ENCODE results near the gene LANCL2. TPM values are rescaled to one million over a fixed set of nuclear protein-coding genes. Genes with fewer than 3 reads are reported as not detected.

LANCL2 gene
- total RNA-seq, 2 donors from 2014 or later, result 16.2 to 17.8 TPM

DNA sequence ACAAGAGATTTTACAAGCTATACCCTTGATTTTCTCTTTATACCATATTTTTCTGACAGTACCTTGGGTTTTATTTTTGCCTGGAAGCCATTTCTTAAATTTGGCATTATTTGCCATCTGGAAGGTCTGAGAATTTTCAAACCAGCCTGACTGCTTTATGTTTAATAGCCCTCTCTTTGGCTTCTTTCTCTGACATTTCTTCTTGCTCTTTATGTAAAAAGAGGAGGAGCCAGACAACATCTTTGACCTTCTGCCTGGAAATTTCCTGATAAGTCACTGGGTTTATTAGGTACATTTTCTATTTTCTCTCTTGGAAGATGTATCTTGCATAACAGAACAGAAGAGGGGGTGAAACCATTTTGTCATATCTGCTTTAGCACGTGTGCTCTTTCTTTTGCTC is 79.6 kb downstream of the LANCL2 start:
- Histone ChIP-seq H3K9me3 (no peaks in the 10 kb centered on the region), H3K27me3 (no peaks in the 10 kb centered on the region), H3K9ac (ENCODE audit: low read depth in 2 of 2, low read length in 2 of 2) (no peak overlapping the region), H3K36me3 (no peaks in the 10 kb centered on the region), H3K4me3 (no peak overlapping the region), H3K4me1 (no peaks in the 10 kb centered on the region), H3K27ac (no peak overlapping the region)
- DNase-seq, result no peak
- TF ChIP-seq, protein P1, sequence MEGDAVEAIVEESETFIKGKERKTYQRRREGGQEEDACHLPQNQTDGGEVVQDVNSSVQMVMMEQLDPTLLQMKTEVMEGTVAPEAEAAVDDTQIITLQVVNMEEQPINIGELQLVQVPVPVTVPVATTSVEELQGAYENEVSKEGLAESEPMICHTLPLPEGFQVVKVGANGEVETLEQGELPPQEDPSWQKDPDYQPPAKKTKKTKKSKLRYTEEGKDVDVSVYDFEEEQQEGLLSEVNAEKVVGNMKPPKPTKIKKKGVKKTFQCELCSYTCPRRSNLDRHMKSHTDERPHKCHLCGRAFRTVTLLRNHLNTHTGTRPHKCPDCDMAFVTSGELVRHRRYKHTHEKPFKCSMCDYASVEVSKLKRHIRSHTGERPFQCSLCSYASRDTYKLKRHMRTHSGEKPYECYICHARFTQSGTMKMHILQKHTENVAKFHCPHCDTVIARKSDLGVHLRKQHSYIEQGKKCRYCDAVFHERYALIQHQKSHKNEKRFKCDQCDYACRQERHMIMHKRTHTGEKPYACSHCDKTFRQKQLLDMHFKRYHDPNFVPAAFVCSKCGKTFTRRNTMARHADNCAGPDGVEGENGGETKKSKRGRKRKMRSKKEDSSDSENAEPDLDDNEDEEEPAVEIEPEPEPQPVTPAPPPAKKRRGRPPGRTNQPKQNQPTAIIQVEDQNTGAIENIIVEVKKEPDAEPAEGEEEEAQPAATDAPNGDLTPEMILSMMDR (IDR thresholded peaks at IDR 0.05), result no peak
- intact Hi-C loops (cut with DNase I), result no loop called here

DNA sequence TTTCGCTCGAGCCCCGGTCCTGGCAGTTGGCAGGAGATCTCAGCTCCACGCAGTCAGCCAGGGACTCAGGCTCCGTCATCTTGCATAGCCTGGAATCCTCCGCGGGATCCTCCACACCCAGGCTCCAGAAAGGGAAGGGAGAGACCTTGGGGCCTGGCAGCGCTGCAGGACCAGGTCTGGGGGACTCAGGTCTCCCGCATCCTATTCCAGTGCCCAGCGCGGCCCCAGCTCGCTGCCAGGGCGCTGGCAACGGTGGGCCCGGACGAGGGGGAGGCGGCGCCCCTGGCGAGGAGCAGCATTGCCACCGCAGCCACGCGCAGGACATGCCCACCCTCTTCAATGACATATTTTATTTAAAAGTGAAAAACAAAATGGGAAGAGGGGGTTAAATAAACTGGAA is 83.4 kb downstream of the LANCL2 start:
- TF ChIP-seq, protein P1 (IDR thresholded peaks at IDR 0.05), result no peak
- no peaks in the 10 kb centered on the region for H3K36me3 ChIP-seq
- no peaks in the 10 kb centered on the region for H3K4me1 ChIP-seq
- no peak for DNase-seq
- H3K9ac ChIP-seq (ENCODE audit: low read depth in 2 of 2, low read length in 2 of 2), result no peak overlapping the region
- intact Hi-C loops (cut with DNase I), result no loop called here
- no peak overlapping the region for H3K27ac ChIP-seq
- H3K9me3 ChIP-seq, result no peaks in the 10 kb centered on the region
- no peaks in the 10 kb centered on the region for H3K27me3 ChIP-seq
- H3K4me3 ChIP-seq, result no peak overlapping the region

DNA sequence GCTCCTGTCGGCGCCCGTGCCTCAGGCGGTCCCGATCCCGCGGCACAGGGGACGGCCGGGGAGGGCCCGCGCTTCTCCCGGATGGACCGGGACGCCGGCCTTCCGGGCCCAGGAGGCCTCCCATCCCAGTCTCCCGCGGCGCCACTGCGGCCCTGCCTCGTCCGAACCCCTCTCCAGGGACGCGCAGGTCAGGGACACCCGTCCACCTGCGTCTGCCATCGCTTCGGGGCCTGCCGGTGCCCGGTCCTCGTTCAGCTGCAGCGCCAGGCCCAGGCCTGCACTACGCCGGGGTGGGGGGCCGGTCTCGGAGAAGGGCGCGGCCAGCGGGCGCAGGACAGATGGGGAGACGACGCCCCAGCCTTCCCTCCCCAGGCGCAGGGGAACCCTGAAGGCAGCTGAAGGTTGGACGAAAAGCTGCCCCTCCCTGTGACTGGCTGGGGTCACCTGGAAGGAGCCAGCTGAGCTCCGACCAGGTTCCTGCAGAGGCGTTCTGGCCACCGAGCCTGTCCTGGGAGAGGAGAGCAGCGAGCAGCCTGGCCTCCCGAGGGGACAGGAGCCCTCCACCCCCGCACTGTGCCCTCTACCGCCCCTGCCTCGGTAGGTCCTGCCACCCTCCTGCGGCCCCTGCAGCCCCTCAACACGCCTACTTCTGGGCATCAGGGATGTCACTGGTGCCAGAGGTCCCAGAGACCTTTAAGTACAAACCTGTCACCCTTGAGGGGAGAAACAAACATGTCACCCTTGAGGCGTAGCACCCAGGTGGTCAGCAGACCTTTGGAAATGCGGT is 84.3 kb downstream of the LANCL2 start:
- no peak overlapping the region for H3K27ac ChIP-seq
- TF ChIP-seq, protein P1 (IDR thresholded peaks at IDR 0.05), result no peak
- no peaks in the 10 kb centered on the region for H3K36me3 ChIP-seq
- H3K4me3 ChIP-seq, result no peak overlapping the region
- H3K27me3 ChIP-seq, result no peaks in the 10 kb centered on the region
- no peaks in the 10 kb centered on the region for H3K9me3 ChIP-seq
- no peaks in the 10 kb centered on the region for H3K4me1 ChIP-seq
- no peak overlapping the region for H3K9ac ChIP-seq (ENCODE audit: low read depth in 2 of 2, low read length in 2 of 2)
- intact Hi-C loops (cut with DNase I), result no loop called here
- DNase-seq, result no peak

DNA sequence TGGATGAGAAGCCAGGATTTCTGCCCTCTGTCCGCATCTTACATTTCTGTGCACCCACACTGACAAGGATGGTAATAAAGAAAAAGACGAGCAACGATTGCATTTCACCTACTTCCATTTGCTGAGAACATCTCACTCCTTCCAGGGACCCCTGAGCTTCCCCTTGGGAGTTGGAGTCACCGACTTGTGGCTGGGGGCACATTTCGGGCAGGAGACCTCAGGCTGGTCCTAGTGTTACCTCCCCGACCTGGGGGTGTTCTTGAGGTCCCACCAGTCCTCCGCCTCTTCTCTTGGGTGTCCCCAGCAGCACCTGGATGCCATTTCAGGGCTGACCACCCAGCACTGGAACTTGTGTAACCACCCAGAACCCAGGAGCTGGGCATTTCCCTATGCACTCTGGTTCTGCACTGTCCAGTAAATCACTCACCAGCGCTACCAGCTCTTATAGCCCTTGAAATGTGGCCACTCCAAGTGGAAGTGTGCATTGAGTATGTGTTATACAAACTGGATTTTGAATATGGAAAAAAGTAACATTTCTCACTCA is 84.9 kb downstream of the LANCL2 start:
- TF ChIP-seq, protein P1 (IDR thresholded peaks at IDR 0.05), result no peak
- no peaks in the 10 kb centered on the region for H3K4me1 ChIP-seq
- no peaks in the 10 kb centered on the region for H3K36me3 ChIP-seq
- H3K9ac ChIP-seq (ENCODE audit: low read depth in 2 of 2, low read length in 2 of 2), result no peak overlapping the region
- H3K27me3 ChIP-seq, result no peaks in the 10 kb centered on the region
- H3K4me3 ChIP-seq, result no peak overlapping the region
- no peak overlapping the region for H3K27ac ChIP-seq
- DNase-seq, result no peak
- intact Hi-C loops (cut with DNase I), result loop anchor here (10.0 kb wide), 1 partner anchor 65 kb away; no protein-coding TSS in a partner anchor
- H3K9me3 ChIP-seq, result no peaks in the 10 kb centered on the region

DNA sequence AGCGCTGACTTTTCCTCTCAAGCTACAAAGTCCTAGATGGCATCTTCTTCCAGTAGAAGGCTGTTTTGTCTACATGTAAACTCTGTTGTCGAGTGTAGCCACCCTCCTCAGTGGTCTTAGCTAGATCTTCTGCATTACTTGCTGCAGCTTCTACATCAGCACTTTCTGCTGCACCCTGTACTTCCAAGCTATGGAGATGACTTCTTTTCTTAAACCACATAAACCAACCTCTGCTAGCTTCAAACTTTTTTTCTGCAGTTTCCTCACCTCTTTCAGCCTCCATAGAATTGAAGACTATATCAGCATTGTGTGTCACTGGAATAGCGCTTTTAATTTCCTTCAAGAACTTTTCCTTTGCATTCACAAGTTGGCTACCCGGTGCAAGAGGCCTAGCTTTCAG is 87.8 kb downstream of the LANCL2 start:
- intact Hi-C loops (cut with DNase I), result loop anchor here (10.0 kb wide), 1 partner anchor 62 kb away; no protein-coding TSS in a partner anchor
- no peak overlapping the region for H3K27ac ChIP-seq
- no peaks in the 10 kb centered on the region for H3K27me3 ChIP-seq
- no peaks in the 10 kb centered on the region for H3K9me3 ChIP-seq
- TF ChIP-seq, protein P1 (IDR thresholded peaks at IDR 0.05), result no peak
- DNase-seq, result no peak
- no peaks in the 10 kb centered on the region for H3K4me1 ChIP-seq
- H3K4me3 ChIP-seq, result no peak overlapping the region
- H3K36me3 ChIP-seq, result no peaks in the 10 kb centered on the region
- H3K9ac ChIP-seq (ENCODE audit: low read depth in 2 of 2, low read length in 2 of 2), result no peak overlapping the region

Measured in colonic mucosa (tissue), 4 donors.